IPS DF 4.7 (cell line): ENCODE results near the gene SOX14.

ENCODE experiments used
- DNase-seq: peaks from one replicate; pipeline ENCODE4 v3.0.0-alpha.2; 2013; ENCODE audit warnings: low spot score; ENCODE audit errors: extremely low read depth

Gene SOX14

DNA sequence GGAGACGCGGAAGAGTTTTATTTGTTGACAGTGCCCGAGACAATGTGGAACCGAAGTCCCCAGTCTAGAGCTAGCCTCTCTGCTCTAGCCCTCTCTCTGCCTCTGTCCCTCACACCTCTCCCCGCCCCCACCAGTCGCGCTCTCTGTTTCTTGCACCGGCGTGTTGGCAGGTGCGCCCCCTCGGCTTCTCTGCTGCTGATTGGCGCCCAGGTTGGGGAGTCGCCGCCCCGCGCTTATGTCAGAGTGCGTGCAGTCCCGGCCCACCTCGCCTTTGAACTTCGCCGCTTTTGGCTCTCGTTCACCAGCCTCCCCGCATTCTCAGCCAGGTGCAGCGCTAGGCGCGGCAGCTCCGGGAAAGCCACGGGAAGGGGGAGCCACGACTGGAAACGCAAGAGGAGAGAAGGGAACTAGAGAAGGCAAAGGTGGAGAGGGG lies at the start of gene SOX14:
Gene SOX14, plus strand, starts transcription at position 315 of the 433 bp plus-strand sequence. CDS start 470 bp downstream, outside the sequence.
- no peak for DNase-seq

DNA sequence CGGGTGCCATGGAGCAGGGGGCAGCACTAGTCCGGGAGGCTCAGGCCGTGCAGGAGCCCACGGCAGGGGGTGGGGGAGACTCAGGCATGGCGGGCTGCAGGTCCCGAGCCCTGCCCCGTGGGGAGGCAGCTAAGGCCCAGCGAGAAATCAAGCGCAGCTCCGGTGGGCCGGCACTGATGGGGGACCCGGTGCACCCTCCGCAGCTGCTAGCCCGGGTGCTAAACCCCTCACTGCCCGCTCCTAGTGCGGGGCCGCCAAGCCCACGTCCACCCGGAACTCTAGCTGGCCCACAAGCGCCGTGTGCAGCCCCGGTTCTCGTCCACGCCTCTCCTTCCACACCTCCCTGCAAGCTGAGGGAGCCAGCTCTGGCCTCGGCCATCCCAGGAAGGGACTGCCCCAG lies 49.6 kb upstream of the SOX14 start:
- DNase-seq = no peak

DNA sequence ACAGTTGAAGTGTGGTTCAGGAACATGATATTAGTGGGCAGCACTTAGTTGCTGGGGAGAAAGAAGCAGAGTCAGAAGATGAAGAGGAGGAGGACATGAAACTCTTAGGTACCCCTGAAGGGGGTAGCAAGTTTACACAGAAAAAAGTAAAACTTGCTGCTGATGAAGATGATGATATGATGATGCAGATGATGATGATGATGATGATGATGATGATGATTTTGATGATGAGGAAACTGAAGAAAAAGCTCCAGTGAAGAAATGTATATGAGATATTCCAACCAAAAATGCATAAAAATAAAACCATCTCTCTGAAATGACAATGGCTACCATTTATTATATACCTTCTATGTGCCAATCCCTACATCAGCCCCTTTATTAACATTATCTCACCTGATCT lies 39.9 kb upstream of the SOX14 start:
- no peak for DNase-seq

DNA sequence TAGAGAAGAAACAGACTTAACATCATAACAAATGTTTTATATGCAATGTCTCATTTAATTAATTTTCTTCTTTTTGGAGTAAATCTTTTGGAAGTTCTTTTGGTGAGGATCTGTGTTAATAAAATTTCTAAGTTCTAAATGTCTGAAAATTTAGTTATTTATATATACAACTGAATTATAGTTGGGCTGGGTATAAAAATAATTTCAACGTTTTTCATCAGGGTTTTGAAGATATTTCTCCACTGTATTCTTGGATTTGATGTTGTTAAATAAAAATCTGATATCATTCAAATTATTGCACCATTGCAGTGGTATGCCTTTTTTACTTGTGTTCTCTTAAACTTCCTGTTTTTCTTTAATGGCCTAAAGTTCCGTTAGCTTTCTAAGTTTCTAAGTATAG lies 26.9 kb upstream of the SOX14 start:
- no peak for DNase-seq

DNA sequence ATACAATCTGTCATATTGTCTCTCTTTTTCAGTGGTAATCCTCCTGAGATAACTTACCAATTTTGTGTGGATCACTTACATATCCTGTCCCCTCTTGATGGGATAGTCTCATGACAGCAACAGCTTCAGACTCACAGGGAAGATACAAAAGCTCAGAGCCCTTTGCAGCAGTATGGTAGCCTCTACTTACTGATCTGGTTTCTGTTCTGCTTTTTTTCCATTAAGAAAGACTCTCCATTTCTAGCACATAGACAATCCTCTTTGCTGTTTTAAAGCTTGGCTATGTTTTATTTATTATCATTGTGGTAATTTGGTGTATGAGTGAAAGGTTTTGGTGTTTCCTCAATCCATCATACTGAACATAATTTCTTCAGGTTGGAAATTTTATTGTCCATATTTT lies 25.4 kb upstream of the SOX14 start:
- DNase-seq = no peak

DNA sequence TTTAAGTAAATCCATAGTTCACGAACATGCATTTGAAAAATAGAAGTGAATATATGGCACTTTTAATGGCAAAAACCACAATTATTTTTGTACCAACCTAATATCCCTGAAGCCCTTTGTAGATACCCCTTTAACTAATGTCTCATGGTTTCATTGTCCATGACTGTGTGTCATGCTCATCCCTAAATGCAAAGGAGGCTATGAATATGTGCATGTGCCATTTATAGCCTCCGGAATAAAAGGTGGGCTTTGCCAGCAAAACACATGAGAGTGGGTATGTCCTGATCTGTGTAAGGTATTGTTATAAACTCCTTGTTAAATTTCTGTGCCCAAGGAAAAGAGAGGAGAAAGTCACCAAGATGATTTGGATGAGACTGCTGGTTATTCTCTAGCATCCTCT lies 20.5 kb upstream of the SOX14 start:
- DNase-seq = no peak

DNA sequence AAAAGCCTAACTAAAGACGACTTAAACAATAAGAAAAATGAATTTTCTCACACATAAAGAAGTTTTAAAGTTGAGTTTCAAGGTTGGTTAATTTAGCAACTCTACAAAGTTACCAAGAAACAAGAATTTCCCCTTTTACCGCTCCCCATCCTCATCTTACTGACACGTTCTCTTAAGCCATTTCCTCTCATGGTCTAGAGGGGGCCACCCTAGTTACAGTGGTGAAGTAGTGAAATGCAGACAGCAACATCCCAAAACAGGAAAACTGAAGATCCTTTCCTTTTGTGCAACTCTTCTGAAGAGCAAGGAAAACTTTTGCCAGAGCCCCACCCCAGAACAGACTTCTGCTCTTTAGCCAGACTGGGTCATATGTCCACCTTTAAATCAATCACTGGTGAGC lies 17.3 kb upstream of the SOX14 start:
- DNase-seq = no peak

DNA sequence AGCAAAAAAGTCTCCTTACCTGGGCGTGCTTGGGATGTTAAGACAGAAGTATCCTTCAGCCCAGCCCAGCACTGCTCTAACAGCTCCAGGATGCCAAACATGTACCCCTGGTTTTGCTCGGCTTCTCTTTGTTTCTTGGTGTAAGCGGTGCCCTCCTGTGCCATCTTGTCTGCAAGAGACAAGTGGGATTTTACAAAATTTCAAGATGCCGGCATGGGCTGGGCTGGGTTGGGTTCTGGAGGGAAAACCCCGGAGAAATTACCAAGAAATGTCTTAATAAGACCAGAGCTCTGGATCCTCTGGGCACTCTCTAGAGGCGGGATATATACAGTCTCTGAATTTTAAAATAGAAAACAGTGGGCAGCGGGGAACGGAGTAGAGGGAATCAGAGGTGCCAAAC lies 4.6 kb upstream of the SOX14 start:
- no peak for DNase-seq

DNA sequence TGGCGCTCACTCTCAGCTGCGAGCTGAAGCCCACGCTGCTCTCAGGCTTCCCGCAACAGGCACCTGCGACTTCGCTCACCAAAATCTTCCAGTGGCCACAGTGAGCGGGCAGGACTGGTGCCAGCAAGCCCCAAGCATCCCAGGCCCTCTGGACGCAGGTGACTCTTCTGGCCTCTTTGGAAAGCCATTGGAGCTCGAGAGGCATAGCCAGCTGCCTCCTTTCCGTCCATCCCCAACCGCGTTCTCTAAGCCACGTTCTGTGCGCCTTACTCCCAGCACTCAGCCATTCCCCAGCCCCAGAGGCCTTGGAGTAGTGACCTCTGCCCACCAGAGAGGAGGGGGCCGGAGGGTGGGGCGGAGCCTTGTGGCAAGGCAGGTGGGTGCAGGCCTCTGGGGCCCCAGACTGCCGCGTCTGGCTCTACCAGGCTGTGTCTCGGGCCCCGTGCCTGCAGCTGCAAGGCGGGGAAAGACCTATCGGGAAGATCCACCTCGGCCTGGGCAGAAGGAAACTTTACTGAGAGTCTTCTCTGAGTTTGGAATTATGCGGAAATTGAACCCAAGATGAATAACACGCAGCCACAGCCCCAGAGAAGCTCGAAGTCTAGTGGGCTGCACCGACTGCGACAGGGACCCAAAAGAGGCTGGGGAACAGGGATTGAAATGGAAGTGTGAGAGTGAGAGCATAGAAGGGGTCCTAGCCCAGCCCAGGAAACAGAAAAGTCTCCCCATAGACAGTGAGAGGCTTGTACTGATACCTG lies 3.6 kb upstream of the SOX14 start:
- DNase-seq = no peak

DNA sequence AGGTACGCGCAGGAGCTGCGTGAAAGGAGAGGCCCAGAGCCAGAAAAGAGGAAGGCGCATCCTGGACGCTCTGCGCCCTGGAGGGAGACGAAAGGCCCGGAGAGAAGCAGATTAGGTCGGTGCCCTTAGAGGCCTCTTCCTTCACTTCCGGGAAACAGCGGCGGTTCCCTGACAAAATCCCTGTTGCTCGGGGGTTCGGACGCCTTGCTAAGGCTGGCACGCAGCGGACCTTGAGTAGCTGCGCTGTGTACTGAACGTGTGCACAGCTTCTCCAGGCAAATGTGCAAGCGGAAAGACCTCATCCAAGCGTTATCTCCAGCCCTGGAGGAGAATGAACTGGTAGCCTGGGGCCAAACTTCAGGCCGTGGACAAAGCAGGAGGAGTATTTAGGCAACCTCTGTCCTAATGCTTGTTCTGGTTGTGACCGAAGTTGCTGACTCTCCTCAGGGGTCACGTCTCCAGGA lies 3.0 kb upstream of the SOX14 start:
- no peak for DNase-seq

DNA sequence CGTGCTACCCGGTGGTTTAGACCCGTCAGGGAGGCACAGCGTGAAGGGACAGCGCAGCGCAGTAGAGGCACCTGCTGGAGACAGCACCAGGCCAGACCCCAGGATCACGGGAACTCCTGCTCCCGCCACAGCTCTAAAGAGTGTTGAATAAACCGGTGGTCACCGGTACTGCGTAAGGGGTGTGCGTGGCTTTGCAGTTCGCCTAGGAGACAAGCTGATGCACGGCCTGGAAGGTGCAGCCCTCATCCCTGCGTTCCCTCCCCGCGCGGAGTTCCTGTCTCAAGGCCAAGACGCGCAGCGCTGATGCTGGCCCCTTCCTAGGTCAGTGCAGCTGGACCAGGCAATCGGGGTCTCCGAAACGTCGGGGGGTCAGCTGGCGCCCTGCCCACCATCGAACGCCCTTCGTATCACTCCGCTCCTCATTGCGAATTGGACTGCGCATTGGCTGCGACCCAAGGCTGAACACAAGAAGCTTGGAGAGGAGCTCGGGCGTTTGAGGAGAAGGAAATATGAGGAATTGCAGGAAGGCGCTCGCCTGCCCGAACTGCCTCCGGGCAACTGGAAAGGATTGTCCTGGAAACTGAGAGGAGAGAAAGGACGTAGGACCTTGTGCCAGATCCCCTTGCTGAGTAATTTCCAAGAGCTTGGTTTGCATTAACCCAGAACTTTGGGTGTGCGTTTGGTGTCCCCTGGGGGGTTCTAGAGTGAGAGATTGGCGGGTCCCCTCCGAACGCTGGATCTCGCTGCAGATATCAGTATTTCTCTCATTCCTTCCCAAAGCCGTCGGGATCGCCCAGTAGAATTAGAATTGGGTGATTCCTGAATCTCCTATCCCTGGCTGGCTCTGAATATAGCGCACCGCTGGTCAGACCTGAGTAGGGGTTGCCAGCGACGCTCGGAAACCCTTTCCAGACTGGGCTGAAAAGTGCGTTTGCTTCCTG lies 2.3 kb upstream of the SOX14 start:
- DNase-seq = no peak

DNA sequence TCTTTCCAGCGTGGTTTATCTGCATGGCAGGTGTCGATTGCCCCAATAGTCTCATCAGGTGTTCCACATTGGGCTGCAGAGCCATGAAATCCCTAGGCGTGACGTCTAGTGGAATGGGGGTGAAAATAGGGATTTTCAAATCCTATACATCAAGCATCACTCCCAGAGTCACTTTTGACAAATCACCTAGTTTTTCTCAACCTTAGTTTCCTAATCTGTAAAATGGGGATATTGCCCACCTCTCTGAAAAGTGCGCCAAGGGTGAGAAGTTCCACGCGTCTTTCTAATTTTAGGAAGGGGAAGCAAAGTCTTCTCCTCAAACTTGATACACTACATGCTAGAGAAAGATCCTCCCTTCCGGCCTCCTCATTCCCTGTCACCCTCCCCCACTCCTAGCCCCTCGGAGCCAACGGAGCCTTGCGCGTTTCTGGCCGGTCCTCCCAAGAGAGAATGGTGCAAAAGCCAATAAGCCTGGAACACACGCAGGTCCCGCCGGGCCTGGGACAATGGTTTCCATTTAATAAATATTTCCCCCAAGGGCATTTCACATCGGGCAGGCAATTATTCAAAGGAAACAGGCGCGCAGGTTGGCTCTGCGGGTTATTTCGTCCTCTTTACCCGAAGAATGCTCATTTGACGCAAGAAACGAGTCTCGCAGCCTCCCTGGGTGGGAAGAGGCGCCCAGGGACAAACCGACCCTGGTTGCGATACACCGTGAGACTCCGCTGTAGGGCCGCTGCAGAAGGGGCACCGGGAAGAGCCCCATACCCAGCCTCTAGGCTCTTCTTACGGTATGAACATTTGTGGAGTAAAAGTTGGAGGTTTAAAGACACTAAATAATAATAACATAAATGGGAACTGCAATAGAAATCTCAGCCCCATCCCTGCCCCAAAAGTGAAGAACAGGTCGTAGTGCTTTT lies 1.2 kb upstream of the SOX14 start:
- DNase-seq = no peak

DNA sequence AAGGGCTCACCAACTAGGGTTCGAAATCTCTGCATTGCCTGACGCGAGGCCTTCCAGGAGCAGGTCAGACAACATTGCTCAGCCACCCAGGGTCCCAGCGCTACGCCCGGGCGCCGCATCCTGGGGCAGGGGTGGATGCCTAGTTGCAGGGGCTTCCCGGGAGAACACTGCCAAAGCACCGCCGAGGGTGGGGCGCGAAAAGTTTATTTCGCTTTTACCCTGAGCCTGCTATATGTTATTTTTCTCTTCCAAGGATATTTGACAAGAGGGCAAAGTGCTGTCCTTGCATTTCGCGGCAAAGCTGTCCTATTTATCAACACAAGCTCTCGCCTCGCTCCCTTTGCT lies 549 bp upstream of the SOX14 start:
- DNase-seq = no peak

DNA sequence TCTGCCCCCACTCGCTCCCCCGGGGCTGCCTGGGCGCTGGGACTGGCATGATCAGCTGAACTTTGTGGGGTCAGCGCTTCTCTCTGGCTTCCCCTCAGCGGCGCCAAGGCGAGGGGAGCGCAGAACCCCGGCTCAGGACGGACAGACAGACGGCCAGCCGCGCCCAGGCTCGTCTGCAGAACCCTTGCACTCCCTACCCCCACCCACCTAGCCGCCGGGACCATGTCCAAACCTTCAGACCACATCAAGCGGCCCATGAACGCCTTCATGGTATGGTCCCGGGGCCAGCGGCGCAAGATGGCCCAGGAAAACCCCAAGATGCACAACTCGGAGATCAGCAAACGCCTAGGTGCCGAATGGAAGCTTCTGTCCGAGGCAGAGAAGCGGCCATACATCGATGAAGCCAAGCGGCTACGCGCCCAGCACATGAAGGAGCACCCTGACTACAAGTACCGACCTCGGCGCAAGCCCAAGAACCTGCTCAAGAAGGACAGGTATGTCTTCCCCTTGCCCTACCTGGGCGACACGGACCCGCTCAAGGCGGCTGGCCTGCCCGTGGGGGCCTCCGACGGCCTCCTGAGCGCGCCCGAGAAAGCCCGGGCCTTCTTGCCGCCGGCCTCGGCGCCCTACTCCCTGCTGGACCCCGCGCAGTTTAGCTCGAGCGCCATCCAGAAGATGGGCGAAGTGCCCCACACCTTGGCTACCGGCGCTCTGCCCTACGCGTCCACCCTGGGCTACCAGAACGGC lies 621 bp downstream of the SOX14 start:
- DNase-seq = no peak

DNA sequence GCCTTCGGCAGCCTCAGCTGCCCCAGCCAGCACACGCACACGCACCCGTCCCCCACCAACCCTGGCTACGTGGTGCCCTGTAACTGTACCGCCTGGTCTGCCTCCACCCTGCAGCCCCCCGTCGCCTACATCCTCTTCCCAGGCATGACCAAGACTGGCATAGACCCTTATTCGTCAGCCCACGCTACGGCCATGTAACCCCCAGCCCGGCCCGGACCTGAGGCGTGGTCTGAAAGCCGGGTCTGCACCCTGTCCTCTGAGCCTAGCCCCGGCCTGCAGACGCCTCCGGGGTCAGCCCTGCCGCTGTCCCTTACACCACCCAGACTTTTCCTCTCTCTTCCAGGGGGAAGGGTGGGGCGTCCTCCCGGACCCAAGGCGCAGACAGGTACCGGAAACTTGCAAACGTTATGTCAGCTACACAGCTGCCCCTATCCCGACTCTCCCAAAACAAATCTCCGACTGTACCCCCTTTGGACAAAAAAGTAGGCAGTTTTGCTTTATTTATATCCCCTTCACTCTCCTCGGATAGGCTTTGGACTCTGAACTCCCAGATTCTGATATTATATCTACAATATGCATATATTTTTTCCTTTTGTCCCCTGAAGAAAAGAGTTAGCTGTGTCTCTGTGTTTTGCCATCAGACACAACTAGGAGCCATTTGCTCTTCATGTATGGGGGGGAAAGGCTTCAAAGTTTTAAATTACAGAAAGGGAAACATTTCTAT lies 1.4 kb downstream of the SOX14 start:
- DNase-seq = no peak

DNA sequence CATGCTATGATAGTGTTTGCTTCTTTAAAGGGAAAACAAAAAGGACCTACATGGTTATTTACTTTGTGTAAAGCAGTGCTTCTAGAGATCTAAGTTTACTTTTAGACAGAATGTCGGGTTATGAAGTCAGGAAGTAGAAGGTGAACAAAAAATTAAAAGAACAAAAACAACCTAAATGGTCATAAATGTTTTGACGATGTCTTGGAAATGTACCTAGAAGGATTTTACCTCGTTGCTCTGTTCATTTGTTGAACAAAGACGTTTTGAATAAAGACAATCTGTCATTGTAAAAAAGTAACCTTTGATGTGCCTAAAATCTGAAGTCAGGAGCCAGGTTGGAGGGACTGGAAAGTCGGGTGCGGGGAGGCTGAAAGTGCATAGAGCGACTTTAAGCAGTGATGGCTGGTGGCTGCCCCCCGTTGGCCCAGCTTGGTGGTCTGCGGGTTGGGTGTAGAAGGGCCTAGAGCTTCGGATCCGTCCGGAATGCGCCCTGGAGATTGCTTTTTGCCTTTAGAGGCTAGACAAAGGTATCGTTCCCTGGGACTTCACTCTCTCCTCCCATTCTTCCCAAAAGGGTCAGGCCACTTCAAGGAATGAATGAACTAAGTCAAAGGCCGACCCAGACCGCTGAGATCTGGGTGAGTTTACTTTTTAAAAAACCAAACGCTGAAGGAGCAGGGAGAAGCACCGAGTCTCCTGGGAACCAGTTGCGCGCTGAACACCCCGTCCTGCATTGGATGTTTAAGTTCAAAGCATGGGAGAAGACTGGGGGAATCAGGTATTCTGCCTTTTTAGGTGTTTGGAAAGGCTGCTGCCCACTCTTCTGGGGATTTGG lies 2.1 kb downstream of the SOX14 start:
- DNase-seq = no peak

DNA sequence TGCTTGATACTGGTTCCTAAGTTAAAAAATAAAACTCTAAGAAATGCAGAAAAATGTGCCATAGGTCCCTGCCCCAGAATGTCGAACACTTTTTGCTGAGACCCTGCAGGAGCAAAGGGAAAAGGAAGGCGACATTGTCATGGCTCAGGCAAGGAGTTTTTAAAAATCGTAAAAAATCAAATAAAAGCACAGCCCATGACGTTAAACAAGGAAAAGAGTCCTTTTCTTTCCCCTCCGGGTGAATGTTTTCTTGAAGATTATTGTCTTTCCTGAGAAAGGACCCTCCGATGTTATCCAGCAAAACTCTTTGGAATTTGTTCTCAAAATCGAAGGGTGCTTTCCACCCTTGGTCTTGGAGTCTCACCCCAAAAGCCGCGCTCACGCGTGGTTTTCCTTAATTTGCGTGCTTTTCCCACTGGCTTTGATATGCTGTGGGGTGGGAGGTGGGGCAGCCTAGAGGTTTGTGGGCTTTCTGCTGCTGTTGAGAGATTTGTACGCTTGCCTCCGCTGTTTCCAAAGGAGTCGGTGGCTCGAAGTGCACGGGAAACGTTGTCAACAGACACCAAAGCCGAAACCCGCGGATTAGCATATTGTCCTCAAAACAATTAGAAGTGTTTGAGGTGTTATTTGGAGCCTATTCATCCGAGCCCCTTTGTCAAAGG lies 2.9 kb downstream of the SOX14 start:
- no peak for DNase-seq

DNA sequence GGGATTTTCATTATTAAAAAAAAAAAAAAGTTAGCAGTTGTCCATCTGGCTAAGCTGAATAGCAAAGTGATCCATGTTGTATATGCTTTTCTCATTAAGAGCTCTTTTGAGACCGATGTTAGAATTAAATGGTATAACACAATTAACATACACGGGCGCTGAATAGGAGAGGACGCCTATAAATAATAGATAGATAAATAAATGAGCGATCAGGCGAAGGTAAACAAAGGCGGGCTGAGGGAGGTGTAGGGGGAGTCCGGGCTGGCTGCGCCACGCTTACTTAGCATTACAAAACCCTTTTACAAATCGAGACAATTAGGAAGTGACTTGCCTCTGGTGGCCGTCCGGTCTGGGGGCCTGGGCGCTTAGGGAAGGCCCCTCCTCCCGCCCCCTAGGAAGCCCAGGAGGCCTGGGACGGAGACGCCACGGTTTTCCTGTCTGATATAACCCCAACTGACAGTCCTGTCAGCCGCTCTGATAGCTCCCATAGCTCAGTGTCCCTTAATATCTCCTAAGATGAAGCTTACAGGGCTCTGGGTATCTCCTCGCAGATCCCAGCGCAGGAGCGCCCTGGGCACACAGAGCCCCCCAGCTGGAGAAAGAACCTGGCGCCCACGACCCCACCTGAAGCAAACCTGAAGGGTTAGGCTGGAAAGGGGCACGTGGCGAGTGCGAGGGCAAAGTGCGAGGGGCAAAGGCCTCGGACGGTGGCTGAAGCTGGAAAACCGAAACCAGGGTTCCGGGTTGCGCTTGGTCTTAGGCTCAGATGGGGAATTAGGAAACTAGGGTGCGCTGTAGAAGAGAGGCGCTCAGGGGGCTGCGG lies 3.6 kb downstream of the SOX14 start:
- DNase-seq = no peak
